Stomach (tissue), 4 donors: ENCODE results near the gene GRIA1.

Experiments used
- CTCF ChIP-seq, 7 experiments: fragments of 450-650 bp in 4 of 7; fragments of 200-600 bp in 3 of 7; sonication (generic) in 3 of 7; IDR thresholded peaks; one replicate each; pipeline ENCODE4 v1.5.1; 2016 to 2019; ENCODE audit warnings: antibody characterized with exemption in 7 of 7, control low read depth in 2 of 7, mild to moderate bottlenecking in 1 of 7
- EP300 ChIP-seq: sonication (generic); formaldehyde crosslinking; IDR thresholded peaks from one replicate; pipeline ENCODE4 v1.6.1; 2017; ENCODE audit warnings: antibody characterized with exemption
- POLR2A ChIP-seq, 4 donors: fragments of 450-650 bp; IDR thresholded peaks; one replicate each; pipeline ENCODE4 v1.6.1; 2016; ENCODE audit warnings: antibody characterized with exemption in 4 of 4, control low read depth in 2 of 4, mild to moderate bottlenecking in 1 of 4, moderate library complexity in 1 of 4
- POLR2AphosphoS5 ChIP-seq, 3 donors: sonication (generic); formaldehyde crosslinking; IDR thresholded peaks; one replicate each; pipeline ENCODE4 v1.6.1; 2016; ENCODE audit warnings: antibody characterized with exemption in 3 of 3

- TF ChIP-seq CTCF (IDR thresholded peaks at IDR 0.05) (no peak), POLR2A (IDR thresholded peaks at IDR 0.05) (no peak), EP300 (no peak), POLR2AphosphoS5 (IDR thresholded peaks at IDR 0.05) (no peak)
Observed at GRCh38 chr5:153483482-153483881, 7.0 kb upstream of the GRIA1 start.
